Heart right ventricle (tissue), 16 donors: Measurements from ENCODE around the gene NACC1. TPM values are rescaled to one million over a fixed set of nuclear protein-coding genes. Genes with fewer than 3 reads are reported as not detected.
A peak's percentile ranks its signal among the peaks of the same experiment; 100 is the strongest.

Source experiments
- ATAC-seq, 8 donors: fragments of 200-7000 bp; cut with Tn5 transposase; one replicate each; pipeline ENCODE4 v1.9.1; 2020; ENCODE audit warnings: mild to moderate bottlenecking in 8 of 8, moderate library complexity in 8 of 8, moderate number of reproducible peaks in 1 of 8
- DNase-seq, 2 donors: peaks; one replicate each; pipeline ENCODE4 v3.0.0-alpha.2; 2020
- H3K27ac ChIP-seq, 10 donors: fragments of 200-600 bp; sonication (generic) in 2 of 10; one replicate each; pipeline versions ENCODE4 v1.5.0 to v1.8.0; 2020 to 2022; ENCODE audit warnings: mild to moderate bottlenecking in 3 of 10
- H3K27me3 ChIP-seq, 7 donors: fragments of 200-600 bp; one replicate each; pipeline ENCODE4 v1.8.0; 2021 to 2022; ENCODE audit warnings: mild to moderate bottlenecking in 2 of 7
- H3K36me3 ChIP-seq, 9 donors: fragments of 200-600 bp; sonication (generic) in 1 of 9; one replicate each; pipeline versions ENCODE4 v1.5.0 to v1.8.0; 2020 to 2022; ENCODE audit warnings: mild to moderate bottlenecking in 2 of 9
- H3K4me1 ChIP-seq, 9 donors: fragments of 200-600 bp; sonication (generic) in 1 of 9; one replicate each; pipeline versions ENCODE4 v1.5.0 to v1.8.0; 2020 to 2022; ENCODE audit warnings: mild to moderate bottlenecking in 4 of 9
- H3K4me3 ChIP-seq, 10 donors: fragments of 200-600 bp; sonication (generic) in 2 of 10; one replicate each; pipeline versions ENCODE4 v1.5.0 to v1.8.0; 2020 to 2022; ENCODE audit warnings: mild to moderate bottlenecking in 7 of 10, moderate library complexity in 2 of 10
- H3K9me3 ChIP-seq, 11 donors: fragments of 200-600 bp in 10 of 11; sonication (generic) in 2 of 11; one replicate each; pipeline versions ENCODE4 v1.5.0 to v1.8.0; 2013 to 2022; ENCODE audit warnings: mild to moderate bottlenecking in 2 of 11, control low read depth in 1 of 11, moderate library complexity in 1 of 11
- WGBS, 2 donors: extraction: QIAGEN DNeasy Blood & Tissue Kit; methylation state at CpG; one replicate each; pipeline ENCODE4 v1.1.7; 2013; ENCODE audit warnings: inconsistent platforms in 1 of 2; 5-methylcytosine and 5-hydroxymethylcytosine counted together
- intact Hi-C, 10 donors: fragments of 100-400 bp; cut with DNase I; formaldehyde crosslinking; loops; one replicate each; pipeline versions ENCODE4 v1.11.1 to v1.14.2; 2022
- polyA plus RNA-seq, 2 donors: library from polyadenylated mRNA; stranded (reverse); fragments of 200-250 nt; gene quantifications; one replicate each; pipeline ENCODE4 v1.2.3, GENCODE V29; 2013
- total RNA-seq, 10 donors: library from RNA; stranded (reverse); fragmentation: NEBNext Ultra II Directional in 3 of 10; extraction: Animal tissue kit (Norgen Biotek cat#: 25700) in 3 of 10; gene quantifications; one replicate each; pipeline versions ENCODE4 v1.2.1 to v1.2.4, GENCODE V29; 2021 to 2023
- TF ChIP-seq, protein P1 (sequence below), 9 donors: fragments of 200-600 bp; sonication (generic) in 2 of 9; IDR thresholded peaks; one replicate each; pipeline versions ENCODE4 v1.5.0 to v1.8.0; 2021 to 2022; ENCODE audit warnings: antibody characterized with exemption in 9 of 9, mild to moderate bottlenecking in 5 of 9, moderate library complexity in 1 of 9
- donor health status: Arrhythmogenic right ventricular cardiomyopathy.
- donor health status: ischemic (EF 13 %, LVEDD 7.1; RV severe dilation, severe dysfunction).
- donor health status: healthy with polysubstance abuse.
- donor health status: DM: no; HTN: yes; CAD: no.
- donor health status: DM: no; HTN: no; CAD: no.
- donor health status: ischemic (EF 25% LVEDD 6.9; RV normal size, moderate dysfunction).
- donor health status: ischemic (EF 25% LVEDD 5.7; RV mildly dilated, moderate dysfunction).
- donor health status: healthy.
- donor health status: DM: yes; HTN: yes; CAD: no.
- donor health status: Ischemic cardiomyopathy.
- donor health status: ischemic (EF 35%, LVEDD 5.7; RV mildly dilated, moderate dysfunction).
- donor health status: nonischemic (EF 11% LVEDD 7.7; RV severe dilation, severe dysfunction).
- donor health status: DM: yes; HTN: yes; CAD: no.
- donor health status: PGD.
- donor health status: ischemic (EF 29% LVEDD 5.4; RV normal size, mild dysfunction).
- donor health status: nonischemic (EF 23%, LVEDD 6.1; RV moderate dilation, normal function).

NACC1 gene
- total and polyA plus RNA-seq, 12 donors = 23.9 to 58.0 (median 33.0) TPM

DNA sequence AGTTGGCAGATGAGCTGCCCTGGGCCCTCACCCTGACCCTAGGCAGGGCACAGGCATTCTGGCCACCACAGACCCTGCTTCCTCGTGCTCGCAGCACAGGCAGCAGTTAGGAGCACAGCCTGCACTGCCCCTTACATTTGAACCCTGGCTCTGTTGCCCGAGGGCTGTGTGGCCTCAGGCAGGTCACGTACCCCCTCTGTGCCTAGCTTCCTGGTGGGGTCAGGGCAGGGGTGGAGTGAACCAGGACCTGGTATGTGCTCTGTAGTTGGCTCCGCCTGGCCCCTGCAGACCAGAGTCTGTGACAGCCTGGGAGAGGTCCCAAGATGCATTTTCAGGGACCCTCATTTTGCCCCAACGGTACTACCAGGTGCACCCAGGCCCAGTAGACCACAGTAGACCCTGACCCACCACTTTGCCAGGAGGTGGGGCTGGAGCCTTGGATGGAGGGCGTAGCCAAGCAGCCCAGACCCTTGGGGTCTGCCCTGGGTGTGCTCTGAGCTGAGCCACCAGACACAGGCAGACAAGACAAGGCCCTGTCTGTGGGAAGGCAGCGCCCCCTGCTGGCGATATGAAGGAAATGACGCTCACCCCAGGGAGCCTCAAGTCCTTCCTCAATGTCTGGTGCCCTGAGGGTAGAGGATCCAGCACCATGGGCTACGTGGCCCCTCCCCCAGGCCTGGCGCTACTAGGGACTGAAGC, 24.5 kb upstream of the NACC1 start:
- DNase-seq (peak; percentile 83), ATAC-seq (peak; percentile 57 to 80 (median 67))
- Histone ChIP-seq H3K36me3 (peaks cover 0 to 40% (median 0%) of the 10 kb centered on the region in 9 donors), H3K9me3 (no peaks in the 10 kb centered on the region), H3K4me3 (no peak overlapping the region), H3K27me3 (no peaks in the 10 kb centered on the region), H3K27ac (peak overlapping the region; percentile 43 to 96 (median 90)), H3K4me1 (peaks cover 43 to 96% (median 83%) of the 10 kb centered on the region in 9 donors)
- WGBS, 2 donors = 41 to 47% methylated on average over 12 of the region's 12 CpGs
- TF ChIP-seq, protein P1, sequence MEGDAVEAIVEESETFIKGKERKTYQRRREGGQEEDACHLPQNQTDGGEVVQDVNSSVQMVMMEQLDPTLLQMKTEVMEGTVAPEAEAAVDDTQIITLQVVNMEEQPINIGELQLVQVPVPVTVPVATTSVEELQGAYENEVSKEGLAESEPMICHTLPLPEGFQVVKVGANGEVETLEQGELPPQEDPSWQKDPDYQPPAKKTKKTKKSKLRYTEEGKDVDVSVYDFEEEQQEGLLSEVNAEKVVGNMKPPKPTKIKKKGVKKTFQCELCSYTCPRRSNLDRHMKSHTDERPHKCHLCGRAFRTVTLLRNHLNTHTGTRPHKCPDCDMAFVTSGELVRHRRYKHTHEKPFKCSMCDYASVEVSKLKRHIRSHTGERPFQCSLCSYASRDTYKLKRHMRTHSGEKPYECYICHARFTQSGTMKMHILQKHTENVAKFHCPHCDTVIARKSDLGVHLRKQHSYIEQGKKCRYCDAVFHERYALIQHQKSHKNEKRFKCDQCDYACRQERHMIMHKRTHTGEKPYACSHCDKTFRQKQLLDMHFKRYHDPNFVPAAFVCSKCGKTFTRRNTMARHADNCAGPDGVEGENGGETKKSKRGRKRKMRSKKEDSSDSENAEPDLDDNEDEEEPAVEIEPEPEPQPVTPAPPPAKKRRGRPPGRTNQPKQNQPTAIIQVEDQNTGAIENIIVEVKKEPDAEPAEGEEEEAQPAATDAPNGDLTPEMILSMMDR (IDR thresholded peaks at IDR 0.05) = peak; percentile 94 to 98 (median 96)
- intact Hi-C loops = loop anchor here in 8 of 10 donors (1.0 to 5.0 kb wide), 7 partner anchors 25 to 116 kb away; no protein-coding TSS in a partner anchor

DNA sequence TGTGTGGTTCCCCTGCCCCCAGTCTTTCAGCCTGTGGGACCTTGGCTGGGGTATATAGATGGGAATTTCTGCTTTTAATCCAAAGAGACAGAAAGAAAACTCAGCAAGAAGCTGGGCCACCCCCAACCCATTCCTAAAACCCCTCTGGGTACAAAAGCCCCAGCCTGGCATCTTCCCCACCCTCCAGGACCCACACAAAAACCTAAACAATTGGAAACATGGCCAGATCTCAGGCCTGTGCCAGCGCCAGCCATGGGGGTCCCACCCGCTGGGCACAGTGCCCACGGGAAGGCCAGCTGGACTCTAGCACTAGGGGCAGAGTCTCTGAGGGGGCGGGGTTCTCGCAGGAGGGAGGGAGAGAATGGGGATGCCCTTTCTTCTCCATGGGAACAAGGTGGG, 24.0 kb upstream of the NACC1 start:
- intact Hi-C loops = loop anchor here in 2 of 10 donors (5.0 kb wide), 2 partner anchors 112 to 117 kb away; no protein-coding TSS in a partner anchor
- no peak overlapping the region for H3K4me3 ChIP-seq
- 45 to 47% methylated on average over 5 of the region's 5 CpGs for WGBS, 2 donors
- H3K27ac ChIP-seq = peak overlapping the region; percentile 43 to 96 (median 90)
- DNase-seq = peak in 1 of 2 donors; percentile 46
- no peaks in the 10 kb centered on the region for H3K27me3 ChIP-seq
- no peak for ATAC-seq
- peaks cover 0 to 35% (median 0%) of the 10 kb centered on the region in 9 donors for H3K36me3 ChIP-seq
- H3K4me1 ChIP-seq = peaks cover 49 to 99% (median 88%) of the 10 kb centered on the region in 9 donors
- no peaks in the 10 kb centered on the region for H3K9me3 ChIP-seq
- TF ChIP-seq, protein P1 (IDR thresholded peaks at IDR 0.05) = peak in 3 of 9 donors; percentile 2 to 22 (median 9)

DNA sequence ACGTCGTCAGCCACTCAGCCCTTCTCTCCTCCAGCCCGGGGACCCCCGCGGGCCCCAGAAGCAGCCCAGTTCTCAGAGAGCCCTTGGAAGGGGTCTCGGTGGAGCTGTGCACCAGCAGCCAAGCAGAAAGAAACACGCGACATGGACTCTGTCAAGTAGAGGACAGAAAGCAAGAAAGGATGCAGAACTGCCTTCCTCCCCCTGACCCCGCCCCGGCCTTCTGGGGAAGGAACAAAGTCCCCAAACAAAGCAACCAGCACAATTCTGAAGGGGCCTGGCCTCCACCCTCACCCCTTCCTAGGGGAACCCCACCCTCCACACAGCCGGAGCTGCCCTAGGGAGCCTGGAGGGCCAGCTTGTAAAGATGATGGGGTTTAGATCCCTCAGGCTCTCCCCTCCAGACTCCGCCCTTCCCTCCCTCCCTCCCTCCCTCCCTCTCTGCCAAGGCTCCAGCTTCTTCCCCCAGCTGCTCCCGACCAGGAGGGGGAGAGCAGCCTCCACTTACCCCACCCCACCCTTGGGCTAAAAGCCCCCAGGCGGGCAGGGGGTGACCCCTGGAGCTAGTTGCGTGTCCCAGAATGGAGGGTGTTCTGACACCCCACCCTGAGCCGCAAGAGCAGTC, 23.2 kb upstream of the NACC1 start:
- Histone ChIP-seq H3K36me3 (peaks cover 0 to 29% (median 0%) of the 10 kb centered on the region in 9 donors), H3K4me3 (peak overlapping the region in 5 of 10 donors; percentile 18 to 65 (median 26)), H3K4me1 (peaks cover 43 to 97% (median 91%) of the 10 kb centered on the region in 9 donors), H3K9me3 (no peaks in the 10 kb centered on the region), H3K27ac (peak overlapping the region; percentile 43 to 96 (median 90)), H3K27me3 (no peaks in the 10 kb centered on the region)
- WGBS, 2 donors = 60 to 67% methylated on average over 16 of the region's 16 CpGs
- intact Hi-C loops = loop anchor here in 2 of 10 donors (5.0 kb wide), 2 partner anchors 113 to 118 kb away; no protein-coding TSS in a partner anchor
- DNase-seq (no peak), ATAC-seq (peak in 1 of 8 donors; percentile 0)
- TF ChIP-seq, protein P1 (IDR thresholded peaks at IDR 0.05) = no peak

DNA sequence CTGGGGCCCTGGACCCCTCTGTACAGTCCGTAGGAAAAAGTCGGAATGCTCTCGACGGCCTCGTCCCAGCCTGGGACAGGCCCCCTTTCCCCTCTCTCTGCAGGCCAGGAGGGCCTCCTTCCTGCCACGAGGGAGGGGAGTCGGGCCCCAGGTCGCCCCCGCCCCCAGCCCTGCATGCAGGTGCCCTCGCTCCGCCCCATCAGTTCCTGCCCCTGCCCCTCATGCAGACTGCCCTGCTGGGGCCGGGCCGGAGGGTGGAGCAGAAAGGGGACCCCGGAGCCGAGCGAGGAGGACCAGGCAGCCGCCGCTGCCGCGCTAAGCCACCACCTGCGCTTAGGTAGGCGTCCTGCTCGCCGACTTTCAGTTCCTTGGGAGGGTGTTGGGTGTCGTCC, 22.7 kb upstream of the NACC1 start:
- Histone ChIP-seq H3K4me1 (peaks cover 39 to 97% (median 91%) of the 10 kb centered on the region in 9 donors), H3K27me3 (no peaks in the 10 kb centered on the region), H3K27ac (peak overlapping the region; percentile 31 to 96 (median 88)), H3K9me3 (no peaks in the 10 kb centered on the region), H3K36me3 (peaks cover 0 to 29% (median 0%) of the 10 kb centered on the region in 9 donors), H3K4me3 (peak overlapping the region in 5 of 10 donors; percentile 18 to 65 (median 26))
- no peak for ATAC-seq
- TF ChIP-seq, protein P1 (IDR thresholded peaks at IDR 0.05) = no peak
- 78 to 86% methylated on average over 25 of the region's 25 CpGs for WGBS, 2 donors
- DNase-seq = no peak
- intact Hi-C loops = no loop called here
